Tibial artery (tissue), 4 donors: ENCODE data around the gene MCTP1.

ENCODE experiments used
- DNase-seq, 2 donors: peaks; one replicate each; pipeline ENCODE4 v3.0.0-alpha.2; 2019
- H3K27ac ChIP-seq, 2 donors: fragments of 200-600 bp; sonication (generic) in 1 of 2; 1 replicate in 1 of 2; 2 replicates in 1 of 2; pipeline ENCODE4 v1.5.1; 2018 to 2019; ENCODE audit warnings: mild to moderate bottlenecking in 1 of 2
- H3K27me3 ChIP-seq, 2 donors: fragments of 200-600 bp; sonication (generic) in 1 of 2; one replicate each; pipeline versions ENCODE4 v1.5.1 to v1.6.0; 2016 to 2019
- H3K36me3 ChIP-seq, 3 donors: fragments of 200-600 bp; sonication (generic) in 2 of 3; one replicate each; pipeline ENCODE4 v1.5.1; 2016 to 2019; ENCODE audit warnings: mild to moderate bottlenecking in 2 of 3
- H3K4me1 ChIP-seq, 4 donors: fragments of 200-600 bp; sonication (generic) in 2 of 4; 1 replicate in 3 of 4; 2 replicates in 1 of 4; pipeline ENCODE4 v1.5.1; 2016 to 2019
- H3K4me3 ChIP-seq, 2 donors: fragments of 200-600 bp; sonication (generic) in 1 of 2; 1 replicate in 1 of 2; 2 replicates in 1 of 2; pipeline ENCODE4 v1.5.1; 2018 to 2019; ENCODE audit warnings: mild to moderate bottlenecking in 2 of 2
- H3K9me3 ChIP-seq, 3 donors: fragments of 200-600 bp; sonication (generic) in 1 of 3; one replicate each; pipeline ENCODE4 v1.5.1; 2016 to 2019
- intact Hi-C: fragments of 100-400 bp; cut with DNase I; formaldehyde crosslinking; loops from one replicate; pipeline ENCODE4 v1.15.0; 2023; ENCODE audit warnings: low total_unique reads
- TF ChIP-seq, protein P1 (sequence below), 2 experiments: fragments of 200-600 bp in 1 of 2; fragments of 450-650 bp in 1 of 2; IDR thresholded peaks; one replicate each; pipeline ENCODE4 v1.5.1; 2017 to 2019; ENCODE audit warnings: antibody characterized with exemption in 2 of 2, mild to moderate bottlenecking in 1 of 2, moderate library complexity in 1 of 2

Gene MCTP1

DNA sequence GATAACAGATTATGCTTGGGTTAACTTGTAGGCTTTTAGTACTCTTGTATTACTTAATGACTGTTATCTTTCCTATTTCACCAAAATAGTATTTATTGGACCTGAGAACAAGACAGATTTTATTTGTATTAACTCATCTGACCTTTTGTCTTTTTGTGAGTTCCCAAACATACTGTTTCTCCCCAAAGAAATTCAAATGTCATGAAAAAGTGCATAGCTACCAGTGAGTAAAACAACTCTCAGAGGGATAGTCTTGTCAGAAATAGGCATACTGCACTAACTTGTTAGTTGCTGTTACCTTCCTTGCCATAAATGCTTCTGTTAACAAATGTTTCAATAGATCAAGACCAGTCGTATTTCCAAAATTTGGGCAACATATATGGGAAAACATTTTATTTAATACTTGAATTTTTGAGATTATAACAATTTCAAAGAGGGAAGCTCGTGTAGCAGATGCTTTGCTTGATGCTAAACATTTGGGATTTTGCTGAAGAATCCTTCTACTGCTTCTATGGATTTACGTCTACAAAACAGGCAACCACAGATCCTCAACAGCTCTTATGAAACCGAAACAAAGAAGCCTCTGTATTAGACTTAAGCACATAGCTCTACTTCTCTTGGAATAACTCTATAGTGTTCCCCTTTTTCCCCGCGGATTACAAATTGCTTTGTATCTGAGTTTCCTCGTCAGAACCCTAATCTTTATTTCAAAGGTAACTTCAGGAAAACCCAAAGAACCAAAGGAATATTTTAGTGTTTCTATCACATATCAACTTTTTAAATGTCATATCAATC lies 248.8 kb downstream of the MCTP1 start:
- TF ChIP-seq, protein P1, sequence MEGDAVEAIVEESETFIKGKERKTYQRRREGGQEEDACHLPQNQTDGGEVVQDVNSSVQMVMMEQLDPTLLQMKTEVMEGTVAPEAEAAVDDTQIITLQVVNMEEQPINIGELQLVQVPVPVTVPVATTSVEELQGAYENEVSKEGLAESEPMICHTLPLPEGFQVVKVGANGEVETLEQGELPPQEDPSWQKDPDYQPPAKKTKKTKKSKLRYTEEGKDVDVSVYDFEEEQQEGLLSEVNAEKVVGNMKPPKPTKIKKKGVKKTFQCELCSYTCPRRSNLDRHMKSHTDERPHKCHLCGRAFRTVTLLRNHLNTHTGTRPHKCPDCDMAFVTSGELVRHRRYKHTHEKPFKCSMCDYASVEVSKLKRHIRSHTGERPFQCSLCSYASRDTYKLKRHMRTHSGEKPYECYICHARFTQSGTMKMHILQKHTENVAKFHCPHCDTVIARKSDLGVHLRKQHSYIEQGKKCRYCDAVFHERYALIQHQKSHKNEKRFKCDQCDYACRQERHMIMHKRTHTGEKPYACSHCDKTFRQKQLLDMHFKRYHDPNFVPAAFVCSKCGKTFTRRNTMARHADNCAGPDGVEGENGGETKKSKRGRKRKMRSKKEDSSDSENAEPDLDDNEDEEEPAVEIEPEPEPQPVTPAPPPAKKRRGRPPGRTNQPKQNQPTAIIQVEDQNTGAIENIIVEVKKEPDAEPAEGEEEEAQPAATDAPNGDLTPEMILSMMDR (IDR thresholded peaks at IDR 0.05): no peak
- H3K27me3 ChIP-seq: no peaks in the 10 kb centered on the region
- peaks cover 0 to 4% (median 0%) of the 10 kb centered on the region in 3 donors for H3K9me3 ChIP-seq
- intact Hi-C loops: no loop called here
- no peaks in the 10 kb centered on the region for H3K4me1 ChIP-seq
- H3K36me3 ChIP-seq: no peaks in the 10 kb centered on the region
- no peak overlapping the region for H3K27ac ChIP-seq
- DNase-seq: no peak
- H3K4me3 ChIP-seq: no peak overlapping the region

DNA sequence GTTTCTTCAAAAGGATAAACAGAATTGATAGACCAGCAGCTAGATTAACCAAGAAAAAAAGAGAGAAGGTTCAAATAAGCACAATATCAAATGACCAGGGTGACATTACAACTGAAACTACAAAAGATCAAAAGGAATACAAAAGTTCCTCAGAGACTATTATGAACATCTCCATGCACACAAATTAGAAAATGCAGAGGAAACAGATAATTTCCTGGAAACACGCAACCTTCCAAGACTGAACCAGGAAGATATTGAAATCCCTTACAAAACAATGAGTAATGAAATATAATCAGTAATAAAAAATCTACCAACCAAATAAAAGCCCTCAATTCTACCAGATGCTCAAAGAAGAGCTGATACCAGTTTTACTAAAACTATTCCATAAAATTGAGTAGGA lies 252.1 kb downstream of the MCTP1 start:
- Histone ChIP-seq H3K27me3 (no peaks in the 10 kb centered on the region), H3K4me1 (no peaks in the 10 kb centered on the region), H3K27ac (no peak overlapping the region), H3K36me3 (no peaks in the 10 kb centered on the region), H3K4me3 (no peak overlapping the region), H3K9me3 (peaks cover 0 to 4% (median 0%) of the 10 kb centered on the region in 3 donors)
- DNase-seq: no peak
- TF ChIP-seq, protein P1 (IDR thresholded peaks at IDR 0.05): no peak
- intact Hi-C loops: no loop called here

DNA sequence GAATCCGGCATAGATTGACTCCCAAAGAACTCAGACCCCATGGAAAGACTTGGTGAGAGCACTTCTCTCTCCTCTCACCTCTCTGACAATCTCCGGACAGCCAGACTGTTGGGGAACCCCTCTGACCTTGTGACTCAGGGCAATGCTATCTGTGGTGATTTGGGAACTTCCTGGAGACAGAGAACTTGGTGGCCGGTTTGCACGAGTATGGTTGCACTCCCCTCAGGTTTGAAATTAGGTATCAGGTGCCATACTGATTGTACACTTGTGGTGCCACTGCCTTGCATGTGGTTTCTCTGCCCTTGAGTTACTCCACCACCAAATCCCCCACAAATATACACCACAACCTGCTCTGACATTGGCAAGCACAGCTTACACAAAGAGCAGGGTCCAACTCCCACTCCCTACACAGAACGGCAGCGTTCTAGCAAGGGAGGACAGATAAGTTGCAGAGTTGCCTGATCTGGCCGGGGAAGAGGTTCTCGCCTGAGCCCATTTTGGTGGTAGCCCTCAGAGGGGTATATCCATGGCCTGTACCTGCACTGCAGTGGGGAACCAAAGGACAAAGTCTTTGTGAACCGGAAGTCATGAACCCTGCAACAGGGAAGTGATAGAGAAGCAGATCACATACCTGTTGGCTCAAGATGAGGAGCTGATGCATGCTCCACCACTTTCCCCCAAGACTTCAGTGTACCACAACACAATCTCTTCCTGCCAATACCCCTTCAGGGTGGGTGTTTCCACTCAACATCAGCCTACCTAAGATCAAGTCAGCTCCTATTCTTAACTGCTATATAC lies 255.1 kb downstream of the MCTP1 start:
- intact Hi-C loops: no loop called here
- Histone ChIP-seq H3K4me1 (no peaks in the 10 kb centered on the region), H3K36me3 (no peaks in the 10 kb centered on the region), H3K27me3 (no peaks in the 10 kb centered on the region), H3K4me3 (no peak overlapping the region), H3K9me3 (peaks cover 0 to 4% (median 0%) of the 10 kb centered on the region in 3 donors), H3K27ac (no peak overlapping the region)
- TF ChIP-seq, protein P1 (IDR thresholded peaks at IDR 0.05): no peak
- no peak for DNase-seq

DNA sequence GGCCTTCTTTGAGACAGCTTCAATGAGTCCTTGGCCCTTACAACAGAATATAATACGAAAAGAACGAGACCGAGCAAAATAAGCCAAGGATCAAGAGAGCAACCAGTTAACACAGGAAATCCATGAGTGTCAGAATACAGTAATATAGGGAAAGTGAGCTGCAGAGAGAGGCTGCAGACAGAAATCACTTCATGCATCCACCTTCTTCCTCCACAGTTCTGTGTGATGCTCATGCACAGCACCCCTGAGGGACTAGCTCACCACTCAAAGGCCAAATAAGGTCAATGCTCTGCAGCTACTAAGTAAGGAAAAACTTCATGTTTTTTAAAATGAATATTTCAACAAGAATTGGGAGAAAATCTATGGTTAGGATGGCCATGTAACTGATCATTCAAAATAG lies 257.1 kb downstream of the MCTP1 start:
- Histone ChIP-seq H3K36me3 (no peaks in the 10 kb centered on the region), H3K4me1 (no peaks in the 10 kb centered on the region)
- TF ChIP-seq, protein P1 (IDR thresholded peaks at IDR 0.05): no peak

DNA sequence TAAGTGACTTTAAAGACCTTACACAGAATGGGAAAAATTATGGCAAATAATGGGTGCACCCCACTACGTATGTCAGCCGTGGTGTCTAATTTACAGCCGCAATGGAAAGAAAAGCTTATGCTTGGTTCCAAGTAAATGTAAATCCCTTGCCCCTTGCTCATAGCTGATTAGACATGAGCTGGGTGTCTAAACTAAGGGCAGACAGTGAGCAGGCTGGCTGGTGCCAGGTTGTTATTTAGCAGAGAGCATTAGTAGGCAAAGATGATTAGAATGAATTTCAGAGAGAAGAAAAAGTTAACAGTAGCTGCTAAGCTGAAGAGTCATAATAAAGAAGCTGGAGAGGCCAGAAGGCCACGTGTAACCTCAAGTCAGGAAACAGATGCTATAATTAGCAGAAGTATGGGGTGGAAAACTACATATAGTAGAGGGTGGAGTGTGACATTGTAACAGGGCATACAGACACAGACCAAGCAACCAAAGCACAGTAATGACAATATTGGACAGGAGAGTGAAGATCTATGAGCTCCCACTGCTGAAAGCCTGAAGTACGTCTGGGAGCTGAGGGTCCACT lies 257.7 kb downstream of the MCTP1 start:
- intact Hi-C loops: no loop called here
- DNase-seq: no peak
- H3K27me3 ChIP-seq: no peaks in the 10 kb centered on the region
- no peaks in the 10 kb centered on the region for H3K36me3 ChIP-seq
- H3K4me3 ChIP-seq: no peak overlapping the region
- H3K9me3 ChIP-seq: no peaks in the 10 kb centered on the region
- H3K27ac ChIP-seq: no peak overlapping the region
- TF ChIP-seq, protein P1 (IDR thresholded peaks at IDR 0.05): no peak
- H3K4me1 ChIP-seq: no peaks in the 10 kb centered on the region

More for the DNA sequence above, 257.1 kb downstream of the MCTP1 start:
- no peak for DNase-seq
- Histone ChIP-seq H3K27ac (no peak overlapping the region), H3K9me3 (no peaks in the 10 kb centered on the region), H3K4me3 (no peak overlapping the region), H3K27me3 (no peaks in the 10 kb centered on the region)
- intact Hi-C loops: no loop called here
